Activated CD4-positive, alpha-beta T cell treated with anti-CD3 and anti-CD28 coated beads, Interleukin-2, amount 50 U/mL, for 4 hours (primary cell): ENCODE results near the gene KCMF1.

ENCODE experiments used
- DNase-seq, 2 experiments: peaks; one replicate each; pipeline ENCODE4 v3.0.0-alpha.2; 2020

The KCMF1 gene

GRCh38 chr2:85087541-85087940 lies 116.6 kb downstream of the KCMF1 start:
- DNase-seq, result no peak

GRCh38 chr2:85088921-85089320 lies 118.0 kb downstream of the KCMF1 start:
- no peak for DNase-seq

DNA sequence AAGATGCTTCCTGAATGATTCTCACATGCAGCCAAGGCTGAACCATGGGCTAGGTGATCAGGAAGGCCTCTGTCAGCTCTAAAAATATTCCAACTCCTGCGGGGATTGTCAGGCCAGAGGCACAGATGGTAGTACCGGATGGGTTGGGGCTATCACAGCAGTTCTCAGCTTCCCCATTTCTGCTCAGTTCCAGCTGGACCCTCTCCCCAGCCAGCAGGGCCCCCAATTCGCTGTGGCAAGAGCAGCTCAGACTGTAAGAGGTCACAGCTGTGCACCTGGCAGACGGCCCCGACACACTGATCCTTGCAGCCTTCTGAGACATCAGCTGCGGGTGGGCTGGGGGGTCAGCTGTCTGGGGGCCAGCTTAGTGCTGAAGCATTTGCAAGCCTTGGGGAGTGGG lies 118.6 kb downstream of the KCMF1 start:
- no peak for DNase-seq

- no peak for DNase-seq
Observed at GRCh38 chr2:85091838-85092237, 120.9 kb downstream of the KCMF1 start.

DNA sequence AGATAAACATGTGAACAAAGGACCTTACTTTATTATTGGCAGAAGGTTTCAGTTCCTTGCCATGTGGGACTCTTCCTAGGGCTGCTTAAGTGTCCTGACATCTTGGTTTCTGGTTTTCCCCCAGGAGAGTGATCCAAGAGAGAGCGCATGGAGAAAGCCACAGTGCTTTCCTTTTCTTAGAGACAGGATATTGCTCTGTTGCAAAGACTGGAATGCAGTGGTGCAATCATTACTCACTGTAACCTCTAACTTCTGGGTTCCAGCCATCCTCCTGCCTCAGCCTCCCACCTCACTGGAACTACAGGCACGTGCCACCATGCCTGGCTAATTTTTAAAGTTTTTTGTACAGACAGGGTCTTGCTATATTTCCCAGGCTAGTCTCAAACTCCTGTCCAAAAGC lies 124.1 kb downstream of the KCMF1 start:
- DNase-seq, result no peak

DNA sequence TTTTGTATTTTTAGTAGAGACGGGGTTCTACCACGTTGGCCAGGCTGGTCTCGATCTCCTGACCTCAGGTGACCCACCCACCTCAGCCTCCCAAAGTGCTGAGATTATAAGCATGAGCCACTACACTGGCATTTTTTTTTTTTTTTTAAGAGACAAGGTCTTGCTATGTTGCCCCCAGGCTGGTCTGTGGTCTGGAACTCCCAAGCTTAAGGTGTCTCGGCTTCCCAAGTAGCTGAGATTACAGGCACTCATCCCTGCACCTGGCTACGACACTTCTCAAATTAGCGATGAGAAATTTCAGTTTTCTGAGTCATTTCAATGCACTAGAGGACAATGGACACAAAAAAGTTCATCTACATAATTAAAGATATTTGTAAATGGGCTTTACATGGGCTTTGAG lies 125.7 kb downstream of the KCMF1 start:
- DNase-seq, result no peak

- DNase-seq, result no peak
Observed at GRCh38 chr2:85104228-85104627, 133.3 kb downstream of the KCMF1 start.

- no peak for DNase-seq
Observed at GRCh38 chr2:85106489-85107180, 135.7 kb downstream of the KCMF1 start.
